COR-L47 (cell line): ENCODE results near the gene NXF3.
"Not testable (repeated sequence)": the region's sequence is repeated elsewhere in the genome, so short reads cannot be mapped to it uniquely, and the experiment has no call there.

Experiments used
- DNase-seq: peaks from one replicate; lab custom pipeline; 2025; lab: John Stamatoyannopoulos, UW

NXF3 gene

DNA sequence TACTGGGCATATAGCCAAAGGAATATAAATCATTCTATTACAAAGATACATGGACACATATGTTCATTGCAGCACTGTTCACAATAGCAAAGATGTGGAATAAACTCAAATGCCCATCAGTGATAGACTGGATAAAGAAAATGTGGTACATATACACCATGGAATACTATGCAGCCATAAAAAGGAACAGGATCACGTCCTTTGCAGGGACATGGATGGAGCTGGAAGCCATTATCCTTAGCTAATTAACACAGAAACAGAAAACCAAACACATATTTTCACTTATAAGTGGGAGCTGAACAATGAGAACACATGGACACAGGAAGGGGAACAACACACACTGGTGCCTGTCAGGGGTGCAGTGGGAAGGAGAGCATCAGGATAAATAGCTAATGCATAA is 59.6 kb downstream of the NXF3 start:
- not testable (repeated sequence) for DNase-seq
